Skeletal muscle satellite cell (primary cell): Measurements from ENCODE around the gene PTPRD.

Experiments used
- H3K27me3 ChIP-seq: 2 replicates; pipeline ENCODE4 v1.7.0; 2013; ENCODE audit warnings: low read length; ENCODE audit not compliant: control insufficient read depth, insufficient read depth
- H3K36me3 ChIP-seq: 2 replicates; pipeline ENCODE4 v1.7.0; 2013; ENCODE audit warnings: mild to moderate bottlenecking, control low read depth, low read length; ENCODE audit not compliant: insufficient read depth
- H3K4me1 ChIP-seq: 2 replicates; pipeline ENCODE4 v1.7.0; 2013; ENCODE audit warnings: low read length; ENCODE audit not compliant: control insufficient read depth, insufficient read depth
- H3K4me2 ChIP-seq: 2 replicates; pipeline ENCODE4 v1.7.0; 2013; ENCODE audit warnings: mild to moderate bottlenecking, low read length
- H3K4me3 ChIP-seq: 2 replicates; pipeline ENCODE4 v1.7.0; 2013; ENCODE audit warnings: low read length
- H3K9ac ChIP-seq: 2 replicates; pipeline ENCODE4 v1.7.0; 2013; ENCODE audit warnings: mild to moderate bottlenecking, low read depth, low read length, moderate library complexity
- H3K9me3 ChIP-seq: replicated peaks from 2 replicates; pipeline ENCODE4 v1.7.0; 2013; ENCODE audit warnings: mild to moderate bottlenecking, control low read depth, low read length

PTPRD gene

GRCh38 chr9:8826281-8826680 is 1786.5 kb downstream of the PTPRD start:
- Histone ChIP-seq H3K9me3 (no peaks in the 10 kb centered on the region), H3K4me1 (no peaks in the 10 kb centered on the region), H3K36me3 (no peaks in the 10 kb centered on the region), H3K9ac (no peak overlapping the region), H3K4me2 (no peak overlapping the region), H3K4me3 (no peak overlapping the region), H3K27me3 (no peaks in the 10 kb centered on the region)

- Histone ChIP-seq H3K4me1 (no peaks in the 10 kb centered on the region), H3K27me3 (no peaks in the 10 kb centered on the region), H3K4me2 (no peak overlapping the region), H3K9ac (no peak overlapping the region), H3K9me3 (no peaks in the 10 kb centered on the region), H3K4me3 (no peak overlapping the region), H3K36me3 (no peaks in the 10 kb centered on the region)
Observed at GRCh38 chr9:8825585-8826147, 1787.1 kb downstream of the PTPRD start.

DNA sequence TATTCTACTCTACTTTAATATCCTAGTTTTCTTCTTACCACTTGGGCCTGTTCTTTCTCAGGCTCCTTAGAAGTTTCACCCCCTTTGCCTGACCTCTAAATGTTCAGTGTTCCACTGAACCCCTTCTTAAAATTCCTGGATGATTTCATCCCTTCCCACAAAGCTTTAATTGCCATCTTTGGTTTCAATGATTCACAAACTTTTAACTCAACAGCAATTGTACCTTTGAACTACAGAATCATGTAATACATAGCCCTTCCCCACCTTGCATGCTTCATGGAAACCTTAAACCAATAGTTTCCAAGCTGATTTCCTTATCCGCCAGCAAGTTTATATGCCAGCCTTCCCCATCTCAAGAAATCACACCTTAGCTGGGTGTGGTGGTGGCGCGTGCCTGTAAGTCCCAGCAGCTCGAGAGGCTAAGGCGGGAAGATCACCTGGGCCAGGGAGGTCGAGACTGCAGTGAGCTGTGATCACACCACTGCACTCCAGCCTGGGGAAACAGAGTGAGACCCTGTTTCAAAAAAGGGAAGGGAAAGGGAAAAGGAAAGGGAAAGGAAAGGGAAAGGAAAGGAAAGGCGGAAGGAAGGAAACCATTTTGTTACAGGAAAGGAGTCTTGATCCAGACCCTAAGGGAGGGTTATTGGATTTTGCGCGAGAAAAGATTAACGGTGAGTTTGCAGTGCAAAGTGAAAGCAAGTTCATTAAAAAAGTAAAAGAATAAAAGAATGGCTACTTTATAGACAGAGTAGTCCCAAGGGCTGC is 1789.5 kb downstream of the PTPRD start:
- no peak overlapping the region for H3K9ac ChIP-seq
- H3K36me3 ChIP-seq: no peaks in the 10 kb centered on the region
- no peaks in the 10 kb centered on the region for H3K27me3 ChIP-seq
- no peaks in the 10 kb centered on the region for H3K4me1 ChIP-seq
- H3K4me2 ChIP-seq: no peak overlapping the region
- H3K9me3 ChIP-seq: no peaks in the 10 kb centered on the region
- H3K4me3 ChIP-seq: no peak overlapping the region

DNA sequence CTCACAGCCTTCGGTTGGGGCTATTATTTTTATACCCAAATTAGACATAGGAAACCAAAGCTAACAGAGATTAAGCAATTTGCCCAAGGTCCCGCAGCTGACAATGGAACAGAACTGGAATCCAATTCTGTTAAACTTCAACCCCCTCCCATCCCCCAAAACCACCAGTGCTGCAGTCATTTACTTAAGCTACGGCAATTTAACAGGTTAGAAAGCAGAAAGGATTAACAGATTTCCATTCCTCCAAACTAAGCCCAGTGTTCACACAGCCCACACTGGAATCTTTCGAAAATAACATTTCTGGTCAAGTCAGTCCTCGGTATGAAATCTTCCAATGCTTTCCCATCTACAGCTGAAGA is 1790.2 kb downstream of the PTPRD start:
- Histone ChIP-seq H3K27me3 (no peaks in the 10 kb centered on the region), H3K4me3 (no peak overlapping the region), H3K4me1 (no peaks in the 10 kb centered on the region), H3K9ac (no peak overlapping the region), H3K4me2 (no peak overlapping the region), H3K36me3 (no peaks in the 10 kb centered on the region), H3K9me3 (no peaks in the 10 kb centered on the region)

DNA sequence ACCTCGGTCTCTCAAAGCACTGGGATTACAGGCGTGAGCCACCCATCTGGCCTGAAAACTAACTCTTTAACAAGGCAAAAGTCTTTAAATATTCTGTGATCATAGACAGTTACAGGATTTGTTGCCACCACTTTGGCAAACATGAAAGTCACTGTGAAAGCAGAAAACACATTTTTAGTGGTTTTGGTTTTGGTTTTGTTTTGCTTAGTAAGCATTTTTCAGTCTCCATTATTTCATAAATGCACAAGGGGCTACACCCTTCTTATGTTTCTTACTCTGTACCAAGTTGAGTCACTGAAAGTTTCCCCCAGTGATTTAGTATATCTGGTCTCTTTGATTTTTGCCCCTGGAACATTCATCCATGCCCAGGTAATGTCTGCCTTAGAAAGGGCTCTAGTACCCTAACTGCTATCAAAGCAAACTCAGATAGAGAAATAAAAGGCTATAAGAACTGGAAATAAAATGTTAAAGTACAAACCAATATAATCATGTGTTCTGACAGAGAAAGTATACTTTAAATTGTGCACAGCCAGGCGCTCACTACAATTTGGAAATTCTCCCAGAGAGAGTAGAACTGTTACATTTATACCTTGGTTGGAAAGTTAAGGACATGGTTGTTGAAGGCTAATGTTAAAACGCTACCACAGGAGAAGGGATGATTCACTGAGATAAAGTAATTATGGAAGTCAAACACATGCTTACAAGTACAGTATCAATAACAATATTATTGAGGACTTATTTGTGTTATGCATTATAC is 1790.7 kb downstream of the PTPRD start:
- Histone ChIP-seq H3K36me3 (no peaks in the 10 kb centered on the region), H3K4me3 (no peak overlapping the region)

GRCh38 chr9:8817335-8817734 is 1795.5 kb downstream of the PTPRD start:
- H3K4me1 ChIP-seq: no peaks in the 10 kb centered on the region
- H3K36me3 ChIP-seq: no peaks in the 10 kb centered on the region
- no peaks in the 10 kb centered on the region for H3K9me3 ChIP-seq
- no peaks in the 10 kb centered on the region for H3K27me3 ChIP-seq
- no peak overlapping the region for H3K4me3 ChIP-seq
- no peak overlapping the region for H3K9ac ChIP-seq
- H3K4me2 ChIP-seq: no peak overlapping the region

More for the DNA sequence above, 1790.7 kb downstream of the PTPRD start:
- Histone ChIP-seq H3K9me3 (no peaks in the 10 kb centered on the region), H3K27me3 (no peaks in the 10 kb centered on the region), H3K4me2 (no peak overlapping the region), H3K9ac (no peak overlapping the region), H3K4me1 (no peaks in the 10 kb centered on the region)

DNA sequence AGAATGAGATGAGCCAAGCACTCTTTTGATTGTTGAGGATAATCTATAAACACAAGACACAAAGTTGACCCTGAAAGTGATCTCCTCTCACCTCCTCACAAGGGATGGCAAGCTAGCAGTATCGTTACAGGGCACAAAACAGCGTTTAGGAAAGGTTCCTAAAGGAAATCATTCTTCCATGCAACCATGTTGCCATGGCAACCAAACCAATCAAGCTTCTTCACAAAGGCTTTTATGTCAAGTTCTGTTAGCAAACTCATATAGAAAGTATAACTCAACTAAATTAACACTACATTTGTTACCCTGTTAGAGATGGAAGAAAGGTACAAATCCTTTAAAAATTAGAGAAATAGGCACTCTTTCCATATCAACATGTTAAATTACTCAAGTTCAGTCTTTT is 1796.4 kb downstream of the PTPRD start:
- Histone ChIP-seq H3K4me1 (no peaks in the 10 kb centered on the region), H3K9ac (no peak overlapping the region), H3K27me3 (no peaks in the 10 kb centered on the region), H3K4me3 (no peak overlapping the region), H3K36me3 (no peaks in the 10 kb centered on the region), H3K4me2 (no peak overlapping the region), H3K9me3 (no peaks in the 10 kb centered on the region)

DNA sequence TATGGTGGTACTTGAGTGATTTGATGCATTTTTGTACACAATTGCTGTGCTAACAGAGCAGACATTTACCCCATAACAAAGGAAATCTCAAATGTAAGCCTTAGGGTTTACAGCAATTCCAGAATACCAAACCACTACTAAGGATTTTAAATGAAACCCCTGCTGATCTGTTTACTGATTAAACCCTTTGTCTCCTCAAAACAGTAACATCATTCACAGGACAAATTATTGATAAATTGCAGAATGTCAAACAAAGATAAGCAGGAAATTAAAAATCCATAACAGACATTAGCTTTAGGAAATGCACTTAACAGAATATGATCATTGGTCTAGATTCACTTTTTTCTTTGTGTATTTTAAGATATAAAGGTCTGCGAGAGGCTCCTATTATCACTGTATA is 1796.9 kb downstream of the PTPRD start:
- Histone ChIP-seq H3K36me3 (no peaks in the 10 kb centered on the region), H3K27me3 (no peaks in the 10 kb centered on the region), H3K9ac (no peak overlapping the region), H3K4me2 (no peak overlapping the region), H3K9me3 (no peaks in the 10 kb centered on the region), H3K4me3 (no peak overlapping the region), H3K4me1 (no peaks in the 10 kb centered on the region)

GRCh38 chr9:8815219-8815618 is 1797.6 kb downstream of the PTPRD start:
- no peaks in the 10 kb centered on the region for H3K27me3 ChIP-seq
- no peak overlapping the region for H3K4me2 ChIP-seq
- H3K4me1 ChIP-seq: no peaks in the 10 kb centered on the region
- no peak overlapping the region for H3K9ac ChIP-seq
- H3K9me3 ChIP-seq: no peaks in the 10 kb centered on the region
- H3K4me3 ChIP-seq: no peak overlapping the region
- no peaks in the 10 kb centered on the region for H3K36me3 ChIP-seq

GRCh38 chr9:8812888-8813287 is 1799.9 kb downstream of the PTPRD start:
- H3K27me3 ChIP-seq: no peaks in the 10 kb centered on the region
- H3K4me2 ChIP-seq: no peak overlapping the region
- H3K9me3 ChIP-seq: no peaks in the 10 kb centered on the region
- H3K36me3 ChIP-seq: no peaks in the 10 kb centered on the region
- H3K4me3 ChIP-seq: no peak overlapping the region
- no peaks in the 10 kb centered on the region for H3K4me1 ChIP-seq
- H3K9ac ChIP-seq: no peak overlapping the region

DNA sequence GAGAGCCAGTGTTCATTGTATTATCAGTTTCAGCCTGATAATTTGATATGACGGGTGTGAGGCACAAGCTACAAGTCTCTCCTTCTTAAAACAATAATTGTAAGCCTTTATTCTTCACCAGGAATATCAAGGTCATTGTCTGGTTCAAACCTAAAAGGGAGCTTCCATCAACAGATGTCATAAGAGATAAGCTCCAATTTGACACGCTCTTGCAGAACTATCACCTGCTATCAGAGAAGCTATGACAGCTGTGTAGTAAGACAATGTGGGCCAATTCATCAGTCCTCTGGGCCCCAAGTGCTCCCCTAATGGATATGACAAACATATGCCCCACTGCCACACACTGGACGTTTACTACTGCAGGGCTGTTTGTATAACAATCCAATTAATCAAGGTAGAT is 1803.1 kb downstream of the PTPRD start:
- H3K4me2 ChIP-seq: no peak overlapping the region
- H3K4me1 ChIP-seq: no peaks in the 10 kb centered on the region
- no peaks in the 10 kb centered on the region for H3K9me3 ChIP-seq
- H3K4me3 ChIP-seq: no peak overlapping the region
- no peaks in the 10 kb centered on the region for H3K36me3 ChIP-seq
- no peaks in the 10 kb centered on the region for H3K27me3 ChIP-seq
- H3K9ac ChIP-seq: no peak overlapping the region
